GM21367 (cell line): ENCODE results near the gene CHST14.
"Not testable (repeated sequence)": the region's sequence is repeated elsewhere in the genome, so short reads cannot be mapped to it uniquely, and the experiment has no call there.

Experiments
- ATAC-seq: cut with Tn5 transposase; IDR thresholded peaks from one replicate; pipeline ENCODE4 v1.9.1; 2021; ENCODE audit not compliant: unreplicated experiment

Gene CHST14

DNA sequence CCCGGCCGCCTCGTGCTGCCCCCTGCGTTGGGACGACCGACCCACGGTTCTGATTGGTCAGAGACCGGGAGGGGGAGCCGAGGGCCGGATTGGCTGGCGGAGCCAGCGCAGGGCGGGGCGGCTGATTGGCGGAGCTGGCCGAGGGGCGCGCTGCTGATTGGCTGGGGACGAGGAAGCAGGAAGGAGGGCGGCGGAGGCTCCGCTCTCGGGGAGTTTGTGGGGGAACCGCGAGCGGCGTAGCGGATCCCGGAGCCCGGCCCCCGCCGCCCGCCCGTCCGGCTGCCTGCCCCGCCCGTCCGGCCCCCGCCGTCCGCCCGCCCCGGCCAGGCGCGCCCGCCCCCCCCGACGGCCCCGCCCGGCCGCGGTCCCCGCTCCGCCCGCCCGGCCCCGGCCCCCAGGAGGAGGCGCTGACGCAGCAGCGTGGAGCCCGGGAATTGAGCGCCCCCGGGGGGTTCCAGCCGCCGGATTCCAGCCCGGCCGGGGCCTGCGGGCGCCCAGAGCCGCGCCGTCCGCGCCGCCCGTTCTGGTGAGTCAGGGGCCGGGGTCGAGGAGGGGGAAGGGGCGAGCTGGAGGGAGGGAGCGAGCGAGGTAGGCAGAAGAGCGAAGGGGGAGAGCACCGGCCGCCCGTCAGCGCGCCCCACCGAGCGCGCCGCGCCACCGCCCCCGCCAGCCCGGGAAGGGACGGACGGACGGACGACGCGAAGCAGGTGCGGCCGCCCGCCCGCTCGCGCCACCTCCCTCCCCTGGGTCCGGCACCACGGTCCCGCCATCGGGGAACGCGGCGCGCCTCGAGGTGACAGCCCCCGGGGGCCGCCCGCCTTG is 29.8 kb upstream of the CHST14 start, which contains the start of gene BAHD1:
TSS of gene BAHD1 (plus strand) at position 211 of the 822 bp plus-strand sequence. CDS start 17,512 bp downstream, outside the sequence.
- ATAC-seq, result peak; percentile 81

DNA sequence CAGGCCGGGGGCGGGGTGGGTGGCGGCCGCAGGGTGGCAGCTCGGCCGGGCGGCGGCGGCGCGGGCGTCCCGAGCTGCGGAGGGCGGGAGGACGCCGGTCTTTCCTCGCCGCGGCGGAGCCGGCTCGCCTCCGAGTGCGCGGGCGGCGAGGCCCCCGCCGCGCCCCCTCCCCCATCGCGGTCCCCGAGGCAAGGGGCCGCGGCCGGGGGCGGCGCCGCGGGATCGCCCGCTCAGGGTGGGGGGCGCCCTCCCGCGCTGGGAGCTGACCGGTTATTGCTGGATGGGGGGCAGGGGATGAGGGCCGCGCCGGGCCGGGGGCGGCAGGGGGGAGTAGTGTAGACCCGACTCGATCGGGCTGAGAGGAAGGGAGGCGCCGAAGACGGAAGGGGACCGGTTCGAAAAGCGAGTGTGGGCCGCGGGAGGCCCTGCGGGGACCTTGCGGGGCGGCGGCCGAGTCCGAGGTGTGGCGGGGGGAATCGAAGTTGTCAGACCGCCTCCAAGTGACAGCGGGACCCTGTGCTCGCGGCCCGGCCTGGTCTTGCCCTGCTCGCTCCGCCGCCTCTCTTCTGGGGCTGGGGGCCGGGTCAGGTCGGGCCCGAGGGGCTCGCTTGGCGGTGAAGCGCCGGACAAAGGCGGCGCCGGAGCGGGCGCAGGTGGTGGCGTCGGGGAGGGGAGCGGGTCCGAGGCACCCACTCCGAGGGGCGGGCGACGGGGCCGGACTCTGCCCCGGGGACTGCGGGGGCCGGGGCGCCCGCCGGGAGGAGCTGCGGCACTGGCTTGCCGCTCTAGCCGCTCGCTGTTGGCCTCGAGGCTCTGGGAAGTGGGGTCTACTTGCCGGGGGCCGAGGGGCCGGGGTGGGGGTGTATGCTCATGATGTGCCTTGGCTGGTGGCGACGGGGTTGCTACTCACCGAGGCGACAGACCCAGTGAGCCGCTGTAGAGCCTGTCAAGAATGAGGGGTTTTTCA is 28.9 kb upstream of the CHST14 start:
- ATAC-seq, result no peak

DNA sequence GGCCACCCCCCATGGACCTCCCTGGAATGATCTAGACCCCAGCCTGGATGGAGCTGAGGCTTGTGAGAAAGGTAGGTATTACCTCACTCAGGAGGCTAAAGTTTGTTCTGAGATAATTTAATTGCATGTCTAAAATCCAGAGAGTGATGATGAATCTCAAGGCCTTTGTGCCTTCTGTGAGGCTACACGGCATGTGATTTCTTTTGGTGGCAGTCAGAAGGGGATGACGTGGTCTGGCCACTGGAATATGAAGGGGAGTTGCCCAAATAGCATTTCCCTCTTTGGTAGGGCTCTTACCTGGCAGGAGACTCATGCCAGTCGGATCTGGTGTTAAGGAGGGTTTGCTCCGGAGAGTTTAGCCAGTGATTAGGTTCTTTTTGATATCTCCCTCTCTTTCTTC is 27.5 kb upstream of the CHST14 start:
- ATAC-seq, result no peak

DNA sequence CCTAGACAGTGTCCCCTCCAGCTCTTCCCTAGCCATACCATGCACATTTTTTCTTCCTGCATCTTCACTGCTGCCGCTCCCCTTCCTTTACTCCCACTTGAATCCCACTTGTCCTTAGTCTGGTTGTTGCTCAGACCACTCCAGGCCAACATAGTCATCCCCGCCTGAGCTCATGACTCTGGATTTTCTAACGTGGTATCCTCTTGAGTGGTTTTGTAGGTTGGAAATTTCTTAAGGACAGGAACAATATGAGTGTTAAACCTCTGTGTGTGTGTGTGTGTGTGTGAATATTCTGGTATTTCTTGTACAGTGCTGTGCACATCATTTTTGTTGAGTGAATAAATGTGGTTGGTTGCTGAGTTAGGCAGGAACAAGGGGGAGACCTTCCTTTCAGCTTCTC is 26.9 kb upstream of the CHST14 start:
- ATAC-seq, result no peak

DNA sequence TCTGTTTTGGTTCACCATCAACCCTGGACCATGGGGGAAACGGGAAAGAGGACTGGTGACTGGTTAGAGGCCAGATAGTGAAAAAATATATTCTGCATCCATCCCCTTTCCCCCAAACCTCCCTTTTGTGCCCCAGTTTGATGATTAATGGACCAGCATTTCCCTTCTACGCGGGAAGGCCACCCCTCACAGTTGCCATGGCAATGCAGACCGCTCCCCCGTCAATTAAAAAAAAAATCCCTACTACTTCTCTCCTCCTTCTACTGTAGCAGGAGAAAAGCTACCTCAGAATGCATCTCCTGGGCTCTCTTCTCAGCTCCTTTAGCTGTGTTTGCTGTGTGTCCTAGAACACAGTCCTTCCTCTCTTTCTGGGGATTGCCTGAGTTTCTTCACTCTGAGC is 26.0 kb upstream of the CHST14 start:
- ATAC-seq, result no peak

DNA sequence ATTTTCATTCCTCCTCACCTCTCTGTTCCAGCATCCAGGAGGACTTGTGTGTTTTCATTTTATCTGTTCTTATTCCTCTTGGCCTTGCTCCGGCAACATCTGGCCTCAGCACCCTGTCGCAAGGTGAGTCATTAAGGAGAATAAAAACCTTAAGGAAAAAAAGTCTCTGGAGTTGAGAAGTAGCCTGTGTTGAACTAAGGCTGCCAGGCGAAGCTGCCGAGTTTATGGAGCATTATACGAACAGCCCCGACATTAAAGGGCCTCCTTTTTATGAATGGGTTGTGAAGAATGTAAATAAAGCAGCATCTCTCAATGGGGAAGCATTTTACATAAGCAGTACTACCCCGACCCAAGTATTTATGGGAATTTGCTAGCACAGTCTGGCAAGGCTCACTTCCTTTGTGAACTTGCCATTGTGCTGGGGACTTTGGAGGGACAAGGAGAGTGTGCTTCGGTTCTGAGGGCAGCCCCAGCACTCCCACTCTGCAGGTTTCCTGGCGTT is 25.3 kb upstream of the CHST14 start:
- no peak for ATAC-seq

DNA sequence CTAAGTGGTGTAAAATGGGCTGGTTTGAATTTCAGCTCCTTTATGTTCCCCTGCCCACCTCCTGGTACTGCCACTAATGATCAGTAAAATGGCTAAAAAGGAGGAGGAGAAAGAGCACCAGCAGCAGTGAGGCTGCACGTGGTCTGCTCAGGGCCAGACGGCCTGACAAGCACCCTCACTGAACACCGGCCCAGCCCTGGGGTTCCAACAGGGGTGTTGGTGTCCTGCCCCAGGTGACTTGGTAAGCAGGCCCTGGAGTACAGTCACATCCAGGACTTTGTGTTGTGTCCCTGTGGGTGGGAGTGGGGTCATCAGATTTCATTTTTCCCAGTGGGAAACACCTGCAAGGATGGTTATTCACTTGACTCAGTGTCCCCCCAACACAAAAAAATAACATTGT is 24.6 kb upstream of the CHST14 start:
- no peak for ATAC-seq

DNA sequence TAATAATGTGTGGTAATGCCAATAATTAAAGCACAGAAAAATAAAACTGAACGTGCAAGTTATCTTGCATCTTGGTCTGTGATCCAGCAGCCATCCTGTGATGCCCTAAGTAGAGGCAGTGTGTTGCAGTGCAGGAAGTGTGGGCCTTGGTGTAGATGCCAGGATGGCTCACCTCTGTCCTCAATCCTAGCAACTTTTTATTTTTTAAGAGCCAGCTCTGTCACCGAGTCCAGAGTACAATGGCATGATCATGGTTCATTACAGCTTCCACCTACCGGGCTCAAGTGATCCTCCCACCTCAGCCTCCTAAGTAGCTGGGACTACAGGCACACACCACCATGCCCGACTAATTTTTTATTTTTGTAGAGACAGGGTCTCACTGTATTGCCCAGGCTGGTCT is 22.4 kb upstream of the CHST14 start:
- ATAC-seq, result no peak

DNA sequence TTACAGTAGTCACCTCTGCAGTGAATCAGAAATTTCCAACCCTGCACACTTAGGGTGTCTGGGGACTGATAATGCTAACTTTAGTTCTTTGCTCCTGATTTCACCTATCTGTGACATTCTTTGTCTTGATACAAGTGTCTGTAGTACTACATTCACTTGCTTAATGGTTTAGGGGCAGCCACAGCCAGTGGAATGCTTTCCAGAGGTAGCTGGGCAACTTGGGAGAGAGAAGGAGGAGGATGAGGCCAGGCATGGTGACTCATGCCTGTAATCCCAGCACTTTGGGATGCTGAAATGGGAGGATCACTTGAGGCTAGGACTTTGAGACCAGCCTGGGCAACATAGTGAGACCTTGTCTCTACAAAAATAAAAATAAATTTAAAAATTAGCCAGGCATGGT is 21.5 kb upstream of the CHST14 start:
- no peak for ATAC-seq

DNA sequence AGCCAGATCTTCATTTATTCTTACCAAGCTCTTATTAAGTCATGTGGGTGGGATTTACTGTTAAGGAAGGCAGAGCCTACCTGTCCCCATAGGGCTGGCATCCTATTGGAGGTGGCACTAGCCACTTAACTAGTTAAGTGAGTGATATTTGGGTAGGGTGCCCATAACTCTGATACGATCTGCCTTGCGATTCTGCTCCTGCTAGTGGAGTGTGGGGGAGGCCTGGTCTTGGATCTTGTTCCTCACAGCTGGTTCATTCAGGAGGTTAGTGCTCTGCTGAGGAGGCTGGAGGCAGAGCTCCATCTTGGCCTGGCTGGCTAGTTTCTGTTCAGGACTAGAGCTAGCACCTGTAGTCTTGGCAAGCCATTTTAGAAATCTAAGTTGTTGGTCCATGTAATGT is 20.7 kb upstream of the CHST14 start:
- no peak for ATAC-seq

DNA sequence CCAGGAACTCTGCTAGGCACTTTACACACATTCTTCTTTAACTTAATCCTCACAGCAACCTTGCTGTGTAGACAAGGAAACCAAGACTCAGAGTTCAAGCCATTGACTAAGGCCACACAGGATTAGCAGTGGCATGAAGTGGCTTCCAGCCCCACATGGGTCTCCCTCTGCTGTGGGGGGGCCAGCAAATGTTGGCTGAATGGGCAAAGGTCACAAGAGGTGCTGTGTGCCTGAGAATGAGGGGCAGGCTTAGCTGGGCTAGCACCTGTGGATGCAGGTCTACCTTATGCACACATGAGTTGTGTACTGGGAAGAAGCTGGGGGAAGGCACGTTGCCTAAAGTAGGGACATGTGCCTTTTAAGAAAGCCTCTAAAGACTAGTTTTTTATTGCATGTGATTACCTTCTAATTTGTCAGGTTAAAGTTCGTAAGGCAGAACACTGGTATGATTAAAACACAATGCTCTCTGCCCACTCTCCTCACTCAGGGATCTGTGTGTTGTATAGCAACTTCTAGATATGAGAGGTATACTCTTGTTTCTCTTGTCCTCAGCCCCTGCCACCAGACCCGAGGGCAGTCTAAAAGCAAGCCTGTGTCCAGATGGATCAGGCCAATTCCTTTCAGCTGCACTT is 19.1 kb upstream of the CHST14 start:
- no peak for ATAC-seq

DNA sequence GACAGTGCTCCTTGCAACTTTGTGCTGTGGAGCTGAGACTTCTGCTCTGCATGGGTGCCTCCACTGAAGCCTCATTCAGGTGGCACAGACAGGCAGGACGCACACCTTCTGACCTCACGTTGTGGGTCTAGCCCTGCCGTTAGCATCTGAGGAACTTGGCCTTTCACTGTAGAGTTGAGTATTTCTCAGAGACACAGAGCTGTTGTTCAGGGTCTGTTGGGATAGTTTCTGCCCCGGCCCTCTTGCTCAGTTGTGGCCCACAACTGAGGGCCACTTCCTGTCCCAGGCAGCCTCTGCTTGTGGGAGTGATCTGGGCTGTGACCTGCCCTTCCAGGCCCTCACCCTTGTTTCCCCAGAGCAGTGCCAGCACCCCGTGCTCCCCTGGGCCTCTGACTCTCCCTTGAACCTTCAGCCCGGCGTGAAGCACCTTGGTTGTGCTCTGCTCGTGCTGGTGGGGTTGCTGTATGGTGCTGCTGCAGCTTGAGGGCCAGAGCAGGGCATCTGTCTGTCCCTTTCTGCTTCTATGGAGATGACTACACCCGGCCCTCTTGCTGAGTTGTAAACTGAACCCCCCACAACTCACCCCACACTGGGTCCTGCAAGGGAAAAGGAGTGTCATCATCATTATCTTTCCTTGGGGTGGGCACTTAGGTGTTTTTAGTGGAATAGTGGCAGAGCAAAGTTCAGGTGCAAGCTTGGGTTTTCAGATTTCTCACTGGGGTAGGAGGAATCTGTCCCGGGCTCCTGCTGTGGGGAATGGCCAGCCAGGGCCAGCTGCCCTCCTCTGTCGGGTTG is 18.3 kb upstream of the CHST14 start:
- no peak for ATAC-seq

DNA sequence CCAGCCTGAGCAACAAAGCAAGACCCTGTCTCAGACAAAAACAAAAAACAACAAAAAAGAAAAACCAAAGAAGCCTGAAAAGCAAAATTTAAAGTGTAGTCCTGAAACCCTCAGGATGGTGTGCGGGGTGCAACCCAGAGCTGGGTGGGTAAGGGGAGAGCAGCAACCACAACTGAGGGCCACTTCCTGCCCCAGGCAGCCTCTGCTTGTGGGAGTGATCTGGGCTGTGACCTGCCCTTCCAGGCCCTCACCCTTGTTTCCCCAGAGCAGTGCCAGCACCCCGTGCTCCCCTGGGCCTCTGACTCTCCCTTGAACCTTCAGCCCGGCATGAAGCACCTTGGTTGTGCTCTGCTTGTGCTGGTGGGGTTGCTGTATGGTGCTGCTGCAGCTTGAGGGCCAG is 16.8 kb upstream of the CHST14 start:
- ATAC-seq, result not testable (repeated sequence)

DNA sequence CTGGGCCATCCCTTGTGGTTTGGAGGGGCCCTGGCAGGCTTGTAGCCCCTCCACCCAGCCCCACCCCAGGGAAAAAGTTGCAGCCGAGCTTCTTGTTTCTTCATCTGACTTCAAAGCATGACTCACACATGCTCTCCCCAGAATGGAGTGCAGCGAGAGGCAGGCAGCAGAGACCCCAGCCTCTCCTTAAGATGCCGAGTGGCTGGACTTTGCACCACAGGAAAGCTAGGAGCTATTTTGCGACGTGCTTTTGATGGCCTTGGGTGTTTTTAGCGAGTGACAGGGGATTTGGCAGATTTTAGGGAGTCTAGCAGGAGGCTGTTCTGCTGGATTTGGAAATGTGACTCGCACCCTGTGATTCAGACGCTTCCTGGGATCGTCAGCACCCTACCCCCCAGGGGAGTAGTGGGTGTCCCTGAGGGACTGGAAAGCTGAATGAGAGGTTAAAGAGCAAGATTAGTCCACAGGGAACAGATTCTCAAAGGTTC is 15.8 kb upstream of the CHST14 start:
- no peak for ATAC-seq

DNA sequence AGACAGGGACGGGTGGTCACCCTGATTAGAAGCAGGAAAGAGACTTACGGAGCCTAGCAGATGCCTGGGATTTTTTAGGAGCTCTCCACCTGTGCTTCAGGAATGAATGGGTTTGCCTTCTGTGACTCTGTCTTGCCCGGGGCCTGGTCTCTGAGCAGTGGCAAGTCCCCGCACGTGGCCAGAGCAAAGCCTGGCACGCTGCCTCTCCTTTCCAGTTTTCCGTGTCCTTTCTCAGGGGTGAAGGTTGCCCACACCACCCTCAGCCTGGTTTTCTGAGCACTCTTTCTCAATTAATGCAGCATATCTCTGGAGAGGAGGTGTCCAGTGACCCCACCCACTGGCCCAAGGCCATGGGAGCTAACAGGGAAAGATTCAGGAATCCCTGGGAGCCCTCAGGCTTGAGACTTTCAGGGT is 14.5 kb upstream of the CHST14 start:
- no peak for ATAC-seq

DNA sequence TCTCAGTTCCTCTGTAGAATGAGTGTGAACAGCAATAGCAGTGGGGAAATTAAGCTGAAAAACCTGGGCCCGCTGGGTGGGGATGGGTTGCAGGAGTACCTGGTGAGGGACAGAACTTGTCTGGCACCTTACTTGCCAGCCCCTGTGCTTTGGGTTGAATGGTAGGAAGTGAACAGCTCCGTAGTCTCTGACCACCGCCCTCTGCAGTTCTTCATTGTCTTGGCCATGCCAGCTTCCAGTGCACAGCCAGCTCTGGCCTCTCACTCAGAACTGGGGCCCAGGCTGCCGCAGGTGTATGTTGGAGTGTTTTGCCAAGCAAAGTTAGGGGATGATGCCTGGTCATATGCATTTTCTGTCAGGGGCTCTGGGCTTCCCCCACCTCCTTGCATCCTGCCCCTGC is 14.0 kb upstream of the CHST14 start:
- ATAC-seq, result no peak

DNA sequence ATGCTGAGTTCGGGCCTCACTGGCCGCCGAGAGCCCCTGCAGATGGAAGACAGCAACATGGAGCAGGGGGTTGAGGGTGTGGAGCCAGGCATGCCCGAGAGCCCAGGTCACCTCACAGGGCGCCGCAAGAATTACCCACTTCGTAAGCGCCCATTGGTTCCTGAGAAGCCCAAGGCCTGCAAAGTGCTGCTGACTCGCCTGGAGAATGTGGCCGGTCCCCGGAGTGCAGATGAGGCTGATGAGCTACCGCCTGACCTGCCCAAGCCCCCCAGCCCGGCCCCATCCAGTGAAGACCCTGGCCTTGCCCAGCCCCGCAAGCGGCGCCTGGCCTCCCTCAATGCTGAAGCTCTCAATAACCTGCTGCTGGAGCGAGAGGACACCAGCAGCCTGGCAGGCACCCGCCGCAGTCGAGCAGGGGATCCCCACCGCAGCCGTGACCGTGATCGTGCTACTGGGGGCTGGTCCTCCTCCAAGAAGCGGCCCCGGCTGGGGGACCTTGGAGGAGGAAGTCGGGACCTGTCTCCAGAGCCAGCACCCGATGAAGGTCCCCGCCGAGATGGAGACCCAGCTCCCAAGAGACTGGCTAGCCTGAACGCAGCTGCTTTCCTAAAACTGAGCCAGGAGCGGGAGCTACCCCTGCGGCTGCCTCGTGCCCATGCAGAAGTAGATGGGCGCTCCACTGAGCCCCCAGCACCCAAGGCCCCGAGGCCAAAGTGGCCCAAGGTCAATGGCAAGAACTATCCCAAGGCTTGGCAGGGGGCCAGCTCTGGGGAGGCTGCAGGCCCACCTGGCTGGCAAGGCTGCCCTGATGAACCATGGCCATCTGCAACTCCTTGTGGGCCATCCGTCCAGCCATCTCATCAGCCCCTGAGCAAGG is 12.1 kb upstream of the CHST14 start:
- no peak for ATAC-seq

DNA sequence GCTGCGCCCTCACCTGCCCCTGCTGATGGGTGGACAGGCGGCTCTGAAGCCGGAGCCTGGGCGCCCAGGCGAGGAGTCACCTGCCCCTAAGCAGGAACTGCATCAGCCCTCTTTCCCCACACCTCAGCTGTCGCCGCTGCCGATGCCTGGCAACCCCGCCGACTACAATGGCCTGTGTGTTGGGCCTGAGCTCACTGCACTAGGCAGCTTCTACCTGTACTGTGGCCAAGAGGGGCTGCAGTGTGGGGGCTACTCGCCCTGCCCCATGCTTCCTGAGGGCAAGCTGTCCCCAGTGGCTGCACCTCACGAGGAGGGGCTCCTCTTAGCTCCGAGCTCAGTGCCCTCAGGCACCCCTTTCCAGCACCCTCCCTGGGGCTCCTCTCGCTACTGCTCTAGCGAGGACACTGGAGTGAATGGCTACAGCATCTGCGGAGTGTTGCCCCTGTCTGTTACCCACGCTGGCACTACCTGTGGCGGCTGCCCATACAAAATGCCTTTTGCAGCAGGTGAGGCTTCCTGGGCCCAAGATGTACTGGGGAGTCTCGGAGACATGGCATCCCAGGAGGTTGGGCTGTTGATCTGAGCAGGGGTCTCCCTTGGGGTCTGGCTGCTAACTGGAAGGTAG is 11.3 kb upstream of the CHST14 start:
- no peak for ATAC-seq

DNA sequence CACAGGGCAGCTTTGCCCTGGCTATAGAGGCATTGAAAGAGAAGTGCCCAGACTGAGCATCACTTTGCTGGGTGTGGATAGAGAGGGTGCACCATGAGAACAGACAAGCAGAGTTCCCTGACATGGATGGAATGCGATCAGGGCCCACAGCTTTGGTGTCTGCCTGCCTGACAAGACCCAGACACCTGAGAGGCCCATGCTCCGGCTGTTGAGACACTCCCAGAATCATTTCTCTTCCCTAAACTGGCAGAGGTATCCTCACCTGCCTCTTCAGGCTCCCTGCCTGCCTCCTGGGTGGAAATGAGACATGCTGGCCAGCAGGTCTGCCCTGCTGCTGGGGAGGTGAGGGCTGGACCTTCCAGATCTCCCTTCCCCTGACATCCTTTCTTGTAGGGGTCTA is 10.4 kb upstream of the CHST14 start:
- no peak for ATAC-seq
